ENCODE results near the gene TBCC.

TBCC gene

DNA sequence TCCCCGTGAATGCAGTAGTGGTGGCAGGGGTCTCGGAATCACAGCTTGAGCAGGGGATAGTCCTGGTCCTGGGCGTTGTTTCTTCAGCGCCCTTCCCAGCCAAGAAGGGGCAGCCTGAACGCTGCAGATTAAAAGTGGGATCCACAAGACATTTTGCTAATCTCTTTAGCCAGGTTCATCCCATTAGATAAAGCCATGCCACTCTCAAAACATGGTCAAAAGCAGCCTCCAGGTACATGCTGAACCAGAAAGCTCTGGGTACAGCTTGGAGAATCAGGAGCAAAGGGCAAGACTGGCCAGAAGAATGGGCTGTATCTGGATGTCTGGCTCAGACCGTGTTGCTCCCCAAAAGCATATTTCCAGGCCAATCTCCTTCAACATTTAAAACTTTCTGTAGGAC is 23.4 kb downstream of the TBCC start, which contains the start of gene PRPH2:
TSS of gene PRPH2 (minus strand) at position 101 of the 400 bp plus-strand sequence. CDS start 263 bp downstream, outside the sequence.
- Histone ChIP-seq H3F3A (ENCODE audit: insufficient read depth, low read length) (0 out of 2 replicates have a peak, but pooled peaks cover 3% of the 10 kb centered on the region), H3K9me3 (replicated peaks; ENCODE audit: insufficient read depth, low read length) (no peaks in the 10 kb centered on the region)

DNA sequence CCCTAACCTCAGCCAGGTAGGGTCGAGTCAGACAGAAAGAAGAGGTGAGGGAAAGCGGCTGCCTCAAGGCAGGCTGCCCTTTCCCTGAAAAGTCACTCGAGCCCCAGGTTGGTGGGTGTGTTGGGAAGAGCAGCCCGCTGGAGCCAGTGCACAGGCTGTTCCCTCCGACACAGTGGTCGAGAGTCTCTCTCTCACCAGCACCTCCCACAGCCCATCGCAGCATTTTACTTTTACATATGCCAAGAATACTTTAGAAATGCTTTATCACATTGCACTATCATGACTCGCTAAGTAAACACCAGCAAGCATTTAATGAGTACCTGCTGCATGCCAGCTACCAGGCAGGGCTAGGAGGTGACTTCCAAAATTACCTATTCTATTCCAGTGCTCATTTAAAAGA is 25.2 kb downstream of the TBCC start:
- no peaks in the 10 kb centered on the region for H3K79me2 ChIP-seq (ENCODE audit: low read length)
- no peaks in the 10 kb centered on the region for H3K27me3 ChIP-seq (replicated peaks; ENCODE audit: insufficient read depth, low read length)
- no peak for TF ChIP-seq EZH2phosphoT487 (IDR thresholded peaks at IDR 0.05; ENCODE audit: low read length)
- H3K9ac ChIP-seq (ENCODE audit: low read length) = no peak overlapping the region
- H2AFZ ChIP-seq (ENCODE audit: low read length) = no peak overlapping the region
- 0 out of 2 replicates have a peak, but pooled peaks cover under 1% of the 10 kb centered on the region for H3K4me1 ChIP-seq (ENCODE audit: low read length)
- no peak overlapping the region for H3K4me3 ChIP-seq (ENCODE audit: low read length)
- no peaks in the 10 kb centered on the region for H3F3A ChIP-seq (ENCODE audit: insufficient read depth, low read length)
- no peaks in the 10 kb centered on the region for H3K9me3 ChIP-seq (replicated peaks; ENCODE audit: insufficient read depth, low read length)
- H4K20me1 ChIP-seq (ENCODE audit: insufficient read depth, low read length) = no peaks in the 10 kb centered on the region
- H3K9me2 ChIP-seq (replicated peaks; ENCODE audit: insufficient read depth, low read length) = no peaks in the 10 kb centered on the region
- no peak overlapping the region for H3K27ac ChIP-seq (ENCODE audit: low read length)
- no peak for DNase-seq
- no peak overlapping the region for H3K4me2 ChIP-seq (ENCODE audit: low read depth, low read length)
- H3K36me3 ChIP-seq (replicated peaks; ENCODE audit: insufficient read depth, low read length) = no peaks in the 10 kb centered on the region

More for the DNA sequence above, 23.4 kb downstream of the TBCC start, which contains the start of gene PRPH2:
- TF ChIP-seq EZH2 (optimal IDR thresholded peaks at IDR 0.05; ENCODE audit: low read depth, low read length) (no peak), EZH2phosphoT487 (IDR thresholded peaks at IDR 0.05; ENCODE audit: low read length) (no peak)
- TF ChIP-seq, protein P1, sequence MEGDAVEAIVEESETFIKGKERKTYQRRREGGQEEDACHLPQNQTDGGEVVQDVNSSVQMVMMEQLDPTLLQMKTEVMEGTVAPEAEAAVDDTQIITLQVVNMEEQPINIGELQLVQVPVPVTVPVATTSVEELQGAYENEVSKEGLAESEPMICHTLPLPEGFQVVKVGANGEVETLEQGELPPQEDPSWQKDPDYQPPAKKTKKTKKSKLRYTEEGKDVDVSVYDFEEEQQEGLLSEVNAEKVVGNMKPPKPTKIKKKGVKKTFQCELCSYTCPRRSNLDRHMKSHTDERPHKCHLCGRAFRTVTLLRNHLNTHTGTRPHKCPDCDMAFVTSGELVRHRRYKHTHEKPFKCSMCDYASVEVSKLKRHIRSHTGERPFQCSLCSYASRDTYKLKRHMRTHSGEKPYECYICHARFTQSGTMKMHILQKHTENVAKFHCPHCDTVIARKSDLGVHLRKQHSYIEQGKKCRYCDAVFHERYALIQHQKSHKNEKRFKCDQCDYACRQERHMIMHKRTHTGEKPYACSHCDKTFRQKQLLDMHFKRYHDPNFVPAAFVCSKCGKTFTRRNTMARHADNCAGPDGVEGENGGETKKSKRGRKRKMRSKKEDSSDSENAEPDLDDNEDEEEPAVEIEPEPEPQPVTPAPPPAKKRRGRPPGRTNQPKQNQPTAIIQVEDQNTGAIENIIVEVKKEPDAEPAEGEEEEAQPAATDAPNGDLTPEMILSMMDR (IDR thresholded peaks at IDR 0.05; ENCODE audit: low read length) = no peak
- no peak for DNase-seq
- no peak within 1 kb of the TSS for H3K4me3 ChIP-seq (ENCODE audit: low read length)
- H3K9ac ChIP-seq (ENCODE audit: low read length) = no peak within 1 kb of the TSS
- no peaks in the 10 kb centered on the region for H3K9me2 ChIP-seq (replicated peaks; ENCODE audit: insufficient read depth, low read length)
- H3K4me1 ChIP-seq (ENCODE audit: low read length) = peaks cover 10% of the 10 kb centered on the region
- H3K27ac ChIP-seq (ENCODE audit: low read length) = no peak within 1 kb of the TSS
- H3K79me2 ChIP-seq (ENCODE audit: low read length) = no peaks in the 10 kb centered on the region
- H3K27me3 ChIP-seq (replicated peaks; ENCODE audit: insufficient read depth, low read length) = no peaks in the 10 kb centered on the region
- no peak within 1 kb of the TSS for H2AFZ ChIP-seq (ENCODE audit: low read length)
- no peaks in the 10 kb centered on the region for H3K36me3 ChIP-seq (replicated peaks; ENCODE audit: insufficient read depth, low read length)
- H3K4me2 ChIP-seq (ENCODE audit: low read depth, low read length) = no peak within 1 kb of the TSS
- H4K20me1 ChIP-seq (ENCODE audit: insufficient read depth, low read length) = no peaks in the 10 kb centered on the region

DNA sequence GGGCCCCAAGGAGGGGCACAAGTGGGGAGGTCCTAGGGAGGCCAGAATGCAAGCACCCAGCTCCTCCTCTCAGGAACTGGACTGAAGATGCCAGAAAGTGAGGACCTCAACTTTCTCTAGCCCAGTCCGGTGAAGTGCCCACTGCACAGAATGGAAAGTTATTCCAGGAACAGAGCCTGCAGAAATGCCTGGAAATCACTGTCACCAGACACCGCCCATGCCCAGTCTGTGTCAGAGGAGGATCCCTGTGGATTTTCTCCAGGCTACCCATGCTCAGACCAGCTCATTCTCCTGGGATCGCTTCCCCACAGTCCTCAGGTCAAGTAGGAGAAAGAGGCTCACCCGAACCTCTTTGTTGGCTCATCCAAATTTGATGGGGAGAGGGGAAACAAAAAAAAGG is 30.0 kb downstream of the TBCC start:
- H3K9me3 ChIP-seq (replicated peaks; ENCODE audit: insufficient read depth, low read length) = no peaks in the 10 kb centered on the region
- H3K9me2 ChIP-seq (replicated peaks; ENCODE audit: insufficient read depth, low read length) = no peaks in the 10 kb centered on the region
- H4K20me1 ChIP-seq (ENCODE audit: insufficient read depth, low read length) = no peaks in the 10 kb centered on the region
- no peaks in the 10 kb centered on the region for H3K27me3 ChIP-seq (replicated peaks; ENCODE audit: insufficient read depth, low read length)
- no peak overlapping the region for H3K4me2 ChIP-seq (ENCODE audit: low read depth, low read length)
- DNase-seq = no peak
- H2AFZ ChIP-seq (ENCODE audit: low read length) = no peak overlapping the region
- H3K27ac ChIP-seq (ENCODE audit: low read length) = no peak overlapping the region
- H3K79me2 ChIP-seq (ENCODE audit: low read length) = no peaks in the 10 kb centered on the region
- TF ChIP-seq, protein P1 (IDR thresholded peaks at IDR 0.05; ENCODE audit: low read length) = no peak
- TF ChIP-seq EZH2phosphoT487 (IDR thresholded peaks at IDR 0.05; ENCODE audit: low read length) (no peak), EZH2 (optimal IDR thresholded peaks at IDR 0.05; ENCODE audit: low read depth, low read length) (no peak)
- no peaks in the 10 kb centered on the region for H3F3A ChIP-seq (ENCODE audit: insufficient read depth, low read length)
- no peaks in the 10 kb centered on the region for H3K36me3 ChIP-seq (replicated peaks; ENCODE audit: insufficient read depth, low read length)
- H3K4me1 ChIP-seq (ENCODE audit: low read length) = no peaks in the 10 kb centered on the region
- no peak overlapping the region for H3K4me3 ChIP-seq (ENCODE audit: low read length)
- H3K9ac ChIP-seq (ENCODE audit: low read length) = no peak overlapping the region

DNA sequence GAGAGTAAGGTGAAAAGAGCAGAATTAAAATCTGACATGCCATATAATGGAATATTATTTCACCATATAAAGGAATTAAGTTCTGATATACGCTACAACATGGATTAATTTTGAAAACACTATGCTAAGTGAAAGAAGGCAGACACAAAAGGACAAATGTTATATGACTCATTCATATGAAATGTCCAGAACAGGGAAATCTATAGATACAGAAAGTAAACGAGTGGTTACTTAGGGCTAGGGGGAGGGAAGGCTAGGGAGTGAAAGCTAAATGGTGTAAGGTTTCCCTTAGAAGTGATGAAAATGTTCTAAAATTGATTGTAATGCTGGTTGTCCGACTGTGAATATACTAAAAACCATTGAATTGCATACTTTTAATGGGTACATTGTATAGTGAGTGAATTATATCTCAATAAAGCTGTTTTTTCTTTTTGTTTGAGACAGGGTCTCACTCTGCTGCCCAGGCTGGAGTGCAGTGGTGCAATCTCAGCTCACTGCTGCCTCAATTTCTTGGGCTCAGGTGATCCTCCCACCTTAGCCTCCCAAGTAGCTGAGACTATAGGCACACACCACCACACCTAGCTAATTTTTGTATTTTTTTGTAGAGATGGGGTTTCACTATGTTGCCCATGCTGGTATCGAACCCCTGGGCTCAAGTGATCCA is 31.7 kb downstream of the TBCC start:
- H3K4me2 ChIP-seq (ENCODE audit: low read depth, low read length) = no peak overlapping the region

More for the DNA sequence above, 31.7 kb downstream of the TBCC start:
- Histone ChIP-seq H3K27me3 (replicated peaks; ENCODE audit: insufficient read depth, low read length) (no peaks in the 10 kb centered on the region), H3K9me3 (replicated peaks; ENCODE audit: insufficient read depth, low read length) (no peaks in the 10 kb centered on the region), H3K79me2 (ENCODE audit: low read length) (no peaks in the 10 kb centered on the region), H4K20me1 (ENCODE audit: insufficient read depth, low read length) (no peaks in the 10 kb centered on the region), H3K27ac (ENCODE audit: low read length) (no peak overlapping the region), H3K4me3 (ENCODE audit: low read length) (no peak overlapping the region), H3K36me3 (replicated peaks; ENCODE audit: insufficient read depth, low read length) (no peaks in the 10 kb centered on the region), H3K9me2 (replicated peaks; ENCODE audit: insufficient read depth, low read length) (no peaks in the 10 kb centered on the region), H3F3A (ENCODE audit: insufficient read depth, low read length) (no peaks in the 10 kb centered on the region), H2AFZ (ENCODE audit: low read length) (no peak overlapping the region), H3K4me1 (ENCODE audit: low read length) (no peaks in the 10 kb centered on the region), H3K9ac (ENCODE audit: low read length) (no peak overlapping the region)
- DNase-seq = no peak
- TF ChIP-seq EZH2 (optimal IDR thresholded peaks at IDR 0.05; ENCODE audit: low read depth, low read length) (no peak), EZH2phosphoT487 (IDR thresholded peaks at IDR 0.05; ENCODE audit: low read length) (no peak)
- TF ChIP-seq, protein P1 (IDR thresholded peaks at IDR 0.05; ENCODE audit: low read length) = no peak

Measured in MM.1S (cell line).